Muscle of leg (tissue), 11 donors: Measurements from ENCODE around the gene SCN9A. TPM values are rescaled to one million over a fixed set of nuclear protein-coding genes. Genes with fewer than 3 reads are reported as not detected.
A peak's percentile ranks its signal among the peaks of the same experiment; 100 is the strongest.

Experiments
- DNase-seq: peaks from one replicate; pipeline ENCODE4 v3.0.0; 2013
- H3K27ac ChIP-seq: one replicate; pipeline ENCODE4 v1.5.1; 2013; ENCODE audit warnings: mild to moderate bottlenecking, low read length, control low read depth
- H3K27me3 ChIP-seq: one replicate; pipeline ENCODE4 v1.6.1; 2013; ENCODE audit warnings: low read length; ENCODE audit not compliant: control insufficient read depth, insufficient read depth
- H3K36me3 ChIP-seq: one replicate; pipeline ENCODE4 v1.6.1; 2013; ENCODE audit warnings: low read length; ENCODE audit not compliant: control insufficient read depth, insufficient read depth
- H3K4me1 ChIP-seq: one replicate; pipeline ENCODE4 v1.6.1; 2013; ENCODE audit warnings: low read length; ENCODE audit not compliant: control insufficient read depth, insufficient read depth
- H3K4me3 ChIP-seq: one replicate; pipeline ENCODE4 v1.5.1; 2013; ENCODE audit warnings: low read length, control low read depth
- H3K9me3 ChIP-seq: replicated peaks from 2 replicates; pipeline ENCODE4 v1.6.1; 2013; ENCODE audit warnings: low read depth, low read length; ENCODE audit not compliant: control insufficient read depth
- WGBS: methylation state at CpG from one replicate; pipeline ENCODE4 v1.1.5; 2013; ENCODE audit warnings: missing lambda C conversion rate; ENCODE audit not compliant: insufficient coverage; 5-methylcytosine and 5-hydroxymethylcytosine counted together
- polyA plus RNA-seq, 8 donors: library from polyadenylated mRNA; unstranded; fragments of 120-200 nt; gene quantifications; one replicate each; pipeline versions ENCODE4 v1.2.1 to v1.2.3, GENCODE V29; 2013; ENCODE audit warnings: inconsistent platforms in 1 of 8, low replicate concordance in 1 of 8; ENCODE audit not compliant: insufficient read length in 8 of 8, insufficient read depth in 1 of 8
- total RNA-seq: library from RNA; stranded (reverse); fragments of 120-200 nt; gene quantifications from one replicate; pipeline ENCODE4 v1.2.4, GENCODE V29; 2013

SCN9A gene
- total and polyA plus RNA-seq, 9 donors: 3.0 to 5.8 (median 3.9) TPM

GRCh38 chr2:166269322-166269721 is 106.4 kb downstream of the SCN9A start:
- Histone ChIP-seq H3K27ac (no peak overlapping the region), H3K9me3 (no peaks in the 10 kb centered on the region), H3K27me3 (no peaks in the 10 kb centered on the region), H3K4me3 (no peak overlapping the region), H3K4me1 (no peaks in the 10 kb centered on the region), H3K36me3 (no peaks in the 10 kb centered on the region)
- no peak for DNase-seq

GRCh38 chr2:166257859-166258258 is 117.9 kb downstream of the SCN9A start:
- Histone ChIP-seq H3K27ac (no peak overlapping the region), H3K4me1 (no peaks in the 10 kb centered on the region), H3K9me3 (no peaks in the 10 kb centered on the region), H3K27me3 (no peaks in the 10 kb centered on the region), H3K4me3 (no peak overlapping the region), H3K36me3 (no peaks in the 10 kb centered on the region)
- DNase-seq: no peak

GRCh38 chr2:166256896-166257295 is 118.8 kb downstream of the SCN9A start:
- Histone ChIP-seq H3K9me3 (no peaks in the 10 kb centered on the region), H3K36me3 (no peaks in the 10 kb centered on the region)
- WGBS: no CpG with 5 or more reads among the region's 1 CpG

GRCh38 chr2:166249318-166249717 is 126.4 kb downstream of the SCN9A start:
- H3K4me1 ChIP-seq: no peaks in the 10 kb centered on the region
- WGBS: no CpG with 5 or more reads among the region's 1 CpG
- H3K27ac ChIP-seq: no peak overlapping the region
- no peaks in the 10 kb centered on the region for H3K9me3 ChIP-seq
- no peak overlapping the region for H3K4me3 ChIP-seq
- no peak for DNase-seq
- no peaks in the 10 kb centered on the region for H3K36me3 ChIP-seq
- H3K27me3 ChIP-seq: no peaks in the 10 kb centered on the region

More at GRCh38 chr2:166256896-166257295, 118.8 kb downstream of the SCN9A start:
- H3K4me3 ChIP-seq: no peak overlapping the region
- no peak for DNase-seq
- no peaks in the 10 kb centered on the region for H3K4me1 ChIP-seq
- H3K27me3 ChIP-seq: no peaks in the 10 kb centered on the region
- H3K27ac ChIP-seq: no peak overlapping the region

- Histone ChIP-seq H3K4me1 (no peaks in the 10 kb centered on the region), H3K9me3 (no peaks in the 10 kb centered on the region), H3K27me3 (no peaks in the 10 kb centered on the region), H3K36me3 (no peaks in the 10 kb centered on the region), H3K4me3 (no peak overlapping the region), H3K27ac (no peak overlapping the region)
- no CpG with 5 or more reads among the region's 1 CpG for WGBS
- no peak for DNase-seq
These were observed 128.8 kb downstream of the SCN9A start for GRCh38 chr2:166246901-166247300.

- Histone ChIP-seq H3K4me1 (no peaks in the 10 kb centered on the region), H3K4me3 (no peak overlapping the region), H3K36me3 (no peaks in the 10 kb centered on the region), H3K27me3 (no peaks in the 10 kb centered on the region), H3K9me3 (no peaks in the 10 kb centered on the region), H3K27ac (no peak overlapping the region)
- no peak for DNase-seq
These were observed 133.4 kb downstream of the SCN9A start for GRCh38 chr2:166242309-166242708.

GRCh38 chr2:166240387-166241313 is 135.1 kb downstream of the SCN9A start:
- Histone ChIP-seq H3K36me3 (no peaks in the 10 kb centered on the region), H3K27me3 (no peaks in the 10 kb centered on the region), H3K4me1 (no peaks in the 10 kb centered on the region), H3K9me3 (no peaks in the 10 kb centered on the region), H3K4me3 (no peak overlapping the region), H3K27ac (no peak overlapping the region)
- WGBS: no CpG with 5 or more reads among the region's 1 CpG
- DNase-seq: no peak

- Histone ChIP-seq H3K27me3 (no peaks in the 10 kb centered on the region), H3K9me3 (no peaks in the 10 kb centered on the region), H3K27ac (no peak overlapping the region), H3K4me1 (no peaks in the 10 kb centered on the region), H3K36me3 (no peaks in the 10 kb centered on the region), H3K4me3 (no peak overlapping the region)
- no peak for DNase-seq
- 61% methylated on average over 2 of the region's 3 CpGs for WGBS
These were observed 136.2 kb downstream of the SCN9A start for GRCh38 chr2:166239548-166239947.

- Histone ChIP-seq H3K4me3 (no peak overlapping the region), H3K27me3 (no peaks in the 10 kb centered on the region), H3K9me3 (no peaks in the 10 kb centered on the region), H3K27ac (no peak overlapping the region), H3K36me3 (no peaks in the 10 kb centered on the region), H3K4me1 (no peaks in the 10 kb centered on the region)
- no peak for DNase-seq
These were observed 137.6 kb downstream of the SCN9A start for GRCh38 chr2:166238176-166238575.

- Histone ChIP-seq H3K4me3 (no peak overlapping the region), H3K27me3 (no peaks in the 10 kb centered on the region), H3K9me3 (no peaks in the 10 kb centered on the region), H3K36me3 (no peaks in the 10 kb centered on the region), H3K27ac (no peak overlapping the region), H3K4me1 (no peaks in the 10 kb centered on the region)
- whole genome bisulfite sequencing: no CpG with 5 or more reads among the region's 7 CpGs
- peak; percentile 53 for DNase-seq
These were observed 141.5 kb downstream of the SCN9A start for GRCh38 chr2:166234112-166234846.
